GM19035 (cell line): Measurements from ENCODE around the gene CMAS.

Experiments used
- ATAC-seq: cut with Tn5 transposase; IDR thresholded peaks from one replicate; pipeline ENCODE4 v1.9.1; 2021; ENCODE audit not compliant: unreplicated experiment

Gene CMAS

GRCh38 chr12:22105542-22105941, 59.5 kb downstream of the CMAS start:
- ATAC-seq: no peak

GRCh38 chr12:22110176-22110575, 64.2 kb downstream of the CMAS start:
- ATAC-seq: no peak
